ENCODE measurements around the gene RNF166. TPM values are rescaled to one million over a fixed set of nuclear protein-coding genes. Genes with fewer than 3 reads are reported as not detected.

Gene RNF166
- total RNA-seq, 2 donors from 2014 or later = 24.2 to 27.2 TPM

- Mint-ChIP-seq H3K27me3 (ENCODE audit: insufficient read depth) (no peaks in the 10 kb centered on the region), H3K4me3 (no peak overlapping the region), H3K4me1 (peaks cover 3% of the 10 kb centered on the region), H3K9me3 (no peaks in the 10 kb centered on the region), H3K36me3 (ENCODE audit: low read depth) (no peaks in the 10 kb centered on the region), H3K27ac (no peak overlapping the region)
- H3K27ac ChIP-seq (ENCODE audit: low read depth, low read length) = no peak overlapping the region
- WGBS, 2 experiments (ENCODE audit: insufficient coverage in 1 of 2, insufficient read length in 1 of 2) = 94 to 96% methylated on average over 11 to 16 of the region's 16 CpGs
- no peak overlapping the region for H3K9ac ChIP-seq (ENCODE audit: extremely low read depth, low read length, poor library complexity, severe bottlenecking)
- DNase-seq = no peak
- TF ChIP-seq, protein P1, sequence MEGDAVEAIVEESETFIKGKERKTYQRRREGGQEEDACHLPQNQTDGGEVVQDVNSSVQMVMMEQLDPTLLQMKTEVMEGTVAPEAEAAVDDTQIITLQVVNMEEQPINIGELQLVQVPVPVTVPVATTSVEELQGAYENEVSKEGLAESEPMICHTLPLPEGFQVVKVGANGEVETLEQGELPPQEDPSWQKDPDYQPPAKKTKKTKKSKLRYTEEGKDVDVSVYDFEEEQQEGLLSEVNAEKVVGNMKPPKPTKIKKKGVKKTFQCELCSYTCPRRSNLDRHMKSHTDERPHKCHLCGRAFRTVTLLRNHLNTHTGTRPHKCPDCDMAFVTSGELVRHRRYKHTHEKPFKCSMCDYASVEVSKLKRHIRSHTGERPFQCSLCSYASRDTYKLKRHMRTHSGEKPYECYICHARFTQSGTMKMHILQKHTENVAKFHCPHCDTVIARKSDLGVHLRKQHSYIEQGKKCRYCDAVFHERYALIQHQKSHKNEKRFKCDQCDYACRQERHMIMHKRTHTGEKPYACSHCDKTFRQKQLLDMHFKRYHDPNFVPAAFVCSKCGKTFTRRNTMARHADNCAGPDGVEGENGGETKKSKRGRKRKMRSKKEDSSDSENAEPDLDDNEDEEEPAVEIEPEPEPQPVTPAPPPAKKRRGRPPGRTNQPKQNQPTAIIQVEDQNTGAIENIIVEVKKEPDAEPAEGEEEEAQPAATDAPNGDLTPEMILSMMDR (conservative IDR thresholded peaks at IDR 0.05) = no peak
- no peak overlapping the region for H3K4me3 ChIP-seq (ENCODE audit: low read length)
- no peaks in the 10 kb centered on the region for H3K9me3 ChIP-seq (ENCODE audit: control insufficient read depth, low read length)
- H3K36me3 ChIP-seq (ENCODE audit: control insufficient read depth, insufficient read depth, low read length) = peaks cover 4% of the 10 kb centered on the region
- no peaks in the 10 kb centered on the region for H3K27me3 ChIP-seq (ENCODE audit: control insufficient read depth, insufficient read depth, low read length, poor library complexity, severe bottlenecking)
- no peaks in the 10 kb centered on the region for H3K4me1 ChIP-seq (ENCODE audit: control insufficient read depth, insufficient read depth, low read length)
Observed at GRCh38 chr16:88752386-88753002, 46.3 kb upstream of the RNF166 start.

- Histone ChIP-seq H3K4me3 (ENCODE audit: low read length) (no peak overlapping the region), H3K9me3 (ENCODE audit: control insufficient read depth, low read length) (no peaks in the 10 kb centered on the region), H3K27ac (ENCODE audit: low read depth, low read length) (no peak overlapping the region), H3K9ac (ENCODE audit: extremely low read depth, low read length, poor library complexity, severe bottlenecking) (no peak overlapping the region), H3K27me3 (ENCODE audit: control insufficient read depth, insufficient read depth, low read length, poor library complexity, severe bottlenecking) (no peaks in the 10 kb centered on the region), H3K4me1 (ENCODE audit: control insufficient read depth, insufficient read depth, low read length) (no peaks in the 10 kb centered on the region), H3K36me3 (ENCODE audit: control insufficient read depth, insufficient read depth, low read length) (peaks cover 4% of the 10 kb centered on the region)
- WGBS, 2 experiments (ENCODE audit: insufficient coverage in 1 of 2, insufficient read length in 1 of 2) = 92 to 93% methylated on average over 7 to 12 of the region's 12 CpGs
- Mint-ChIP-seq H3K4me3 (no peak overlapping the region), H3K36me3 (ENCODE audit: low read depth) (no peaks in the 10 kb centered on the region), H3K4me1 (peaks cover 3% of the 10 kb centered on the region), H3K27ac (no peak overlapping the region), H3K9me3 (no peaks in the 10 kb centered on the region), H3K27me3 (ENCODE audit: insufficient read depth) (no peaks in the 10 kb centered on the region)
- no peak for DNase-seq
- TF ChIP-seq, protein P1 (conservative IDR thresholded peaks at IDR 0.05) = no peak
Observed at GRCh38 chr16:88750854-88751253, 44.6 kb upstream of the RNF166 start.

GRCh38 chr16:88749358-88749757 lies 43.1 kb upstream of the RNF166 start:
- DNase-seq = no peak
- Histone ChIP-seq H3K36me3 (ENCODE audit: control insufficient read depth, insufficient read depth, low read length) (peaks cover 4% of the 10 kb centered on the region), H3K27ac (ENCODE audit: low read depth, low read length) (no peak overlapping the region), H3K4me3 (ENCODE audit: low read length) (no peak overlapping the region), H3K4me1 (ENCODE audit: control insufficient read depth, insufficient read depth, low read length) (no peaks in the 10 kb centered on the region), H3K9ac (ENCODE audit: extremely low read depth, low read length, poor library complexity, severe bottlenecking) (no peak overlapping the region), H3K9me3 (ENCODE audit: control insufficient read depth, low read length) (no peaks in the 10 kb centered on the region), H3K27me3 (ENCODE audit: control insufficient read depth, insufficient read depth, low read length, poor library complexity, severe bottlenecking) (no peaks in the 10 kb centered on the region)
- no peaks in the 10 kb centered on the region for H3K36me3 Mint-ChIP-seq (ENCODE audit: low read depth)
- 96 to 97% methylated on average over 21 to 26 of the region's 26 CpGs for WGBS, 2 experiments (ENCODE audit: insufficient coverage in 1 of 2, insufficient read length in 1 of 2)
- H3K27ac Mint-ChIP-seq = no peak overlapping the region
- no peaks in the 10 kb centered on the region for H3K9me3 Mint-ChIP-seq
- TF ChIP-seq, protein P1 (conservative IDR thresholded peaks at IDR 0.05) = no peak
- H3K4me3 Mint-ChIP-seq = no peak overlapping the region
- H3K27me3 Mint-ChIP-seq (ENCODE audit: insufficient read depth) = no peaks in the 10 kb centered on the region
- H3K4me1 Mint-ChIP-seq = no peaks in the 10 kb centered on the region

Data from endodermal cell (in vitro differentiated cells).